Endodermal cell (in vitro differentiated cells): ENCODE results near the gene TRDN. TPM values are rescaled to one million over a fixed set of nuclear protein-coding genes. Genes with fewer than 3 reads are reported as not detected.

Experiments
- DNase-seq: peaks from one replicate; pipeline ENCODE4 v3.0.0-alpha.2; 2017
- H3K27ac ChIP-seq: 2 replicates; pipeline ENCODE4 v1.5.1; 2013; ENCODE audit warnings: mild to moderate bottlenecking, low read depth, low read length, moderate library complexity
- H3K27me3 ChIP-seq: 2 replicates; pipeline ENCODE4 v1.6.1; 2013; ENCODE audit warnings: mild to moderate bottlenecking, low read length, moderate library complexity; ENCODE audit not compliant: insufficient read depth, control insufficient read depth, poor library complexity, severe bottlenecking
- H3K36me3 ChIP-seq: 2 replicates; pipeline ENCODE4 v1.7.0; 2013; ENCODE audit warnings: mild to moderate bottlenecking, low read length, moderate library complexity; ENCODE audit not compliant: control insufficient read depth, insufficient read depth
- H3K4me1 ChIP-seq: one replicate; pipeline ENCODE4 v1.7.0; 2013; ENCODE audit warnings: low read length; ENCODE audit not compliant: control insufficient read depth, insufficient read depth
- H3K4me3 ChIP-seq: 2 replicates; pipeline ENCODE4 v1.5.1; 2013; ENCODE audit warnings: mild to moderate bottlenecking, low read length, moderate library complexity
- H3K9ac ChIP-seq: 2 replicates; pipeline ENCODE4 v1.6.1; 2013; ENCODE audit warnings: mild to moderate bottlenecking, low read length, moderate library complexity; ENCODE audit not compliant: poor library complexity, severe bottlenecking; ENCODE audit errors: extremely low read depth
- H3K9me3 ChIP-seq: 2 replicates; pipeline ENCODE4 v1.6.1; 2013; ENCODE audit warnings: mild to moderate bottlenecking, low read length, moderate library complexity; ENCODE audit not compliant: control insufficient read depth
- H3K27ac Mint-ChIP-seq: 2 replicates; pipeline ENCODE4 v1.8.0; 2020; ENCODE audit warnings: mixed read lengths
- H3K27me3 Mint-ChIP-seq: 2 replicates; pipeline ENCODE4 v1.8.0; 2021; ENCODE audit warnings: mild to moderate bottlenecking, mixed read lengths; ENCODE audit not compliant: insufficient read depth
- H3K36me3 Mint-ChIP-seq: 2 replicates; pipeline ENCODE4 v1.8.0; 2020; ENCODE audit warnings: low read depth, mixed read lengths
- H3K4me1 Mint-ChIP-seq: 2 replicates; pipeline ENCODE4 v1.8.0; 2020; ENCODE audit warnings: mixed read lengths
- H3K4me3 Mint-ChIP-seq: 2 replicates; pipeline ENCODE4 v1.8.0; 2020; ENCODE audit warnings: mild to moderate bottlenecking, moderate library complexity, mixed read lengths
- H3K9me3 Mint-ChIP-seq: 2 replicates; pipeline ENCODE4 v1.8.0; 2020; ENCODE audit warnings: mild to moderate bottlenecking, mixed read lengths
- CTCF ChIP-seq: fragments of 200-600 bp; sonication (generic); conservative IDR thresholded peaks from 2 replicates; pipeline ENCODE4 v1.5.0; 2021; ENCODE audit warnings: antibody characterized with exemption, mild to moderate bottlenecking
- WGBS, 2 experiments: methylation state at CpG; one replicate each; pipeline versions ENCODE4 v1.1.5 to v1.1.7; 2013; ENCODE audit warnings: missing lambda C conversion rate in 2 of 2, mixed read lengths in 1 of 2; ENCODE audit not compliant: insufficient coverage in 1 of 2, insufficient read length in 1 of 2; 5-methylcytosine and 5-hydroxymethylcytosine counted together
- total RNA-seq, 2 donors: library from RNA; stranded (reverse); fragmentation: NEBNext Ultra II Directional in 1 of 2; extraction: Animal tissue kit (Norgen Biotek cat#: 25700) in 1 of 2; gene quantifications; 2 replicates in 1 of 2; 3 replicates in 1 of 2; pipeline ENCODE4 v1.2.1, GENCODE V29; 2021

TRDN gene
- total RNA-seq, 2 donors from 2014 or later, result 74.4 to 136 TPM

GRCh38 chr6:123520217-123520616 lies 116.5 kb downstream of the TRDN start:
- 91 to 100% methylated on average over 3 of the region's 3 CpGs for WGBS, 2 experiments

GRCh38 chr6:123519189-123519505 lies 117.6 kb downstream of the TRDN start:
- Histone ChIP-seq H3K27ac (no peak overlapping the region), H3K9ac (no peak overlapping the region), H3K9me3 (no peaks in the 10 kb centered on the region), H3K27me3 (no peaks in the 10 kb centered on the region), H3K4me1 (peaks cover 5% of the 10 kb centered on the region), H3K36me3 (peaks cover 32% of the 10 kb centered on the region), H3K4me3 (no peak overlapping the region)
- Mint-ChIP-seq H3K27me3 (no peaks in the 10 kb centered on the region), H3K36me3 (peaks cover 31% of the 10 kb centered on the region), H3K27ac (no peak overlapping the region), H3K4me3 (no peak overlapping the region), H3K4me1 (peaks cover 24% of the 10 kb centered on the region), H3K9me3 (no peaks in the 10 kb centered on the region)
- TF ChIP-seq CTCF, result no peak
- DNase-seq, result no peak

More at GRCh38 chr6:123520217-123520616, 116.5 kb downstream of the TRDN start:
- H3K27ac ChIP-seq, result no peak overlapping the region
- H3K27me3 Mint-ChIP-seq, result no peaks in the 10 kb centered on the region
- H3K27me3 ChIP-seq, result no peaks in the 10 kb centered on the region
- DNase-seq, result no peak
- H3K4me1 Mint-ChIP-seq, result peaks cover 22% of the 10 kb centered on the region
- H3K4me3 Mint-ChIP-seq, result no peak overlapping the region
- H3K36me3 Mint-ChIP-seq, result peaks cover 28% of the 10 kb centered on the region
- H3K27ac Mint-ChIP-seq, result no peak overlapping the region
- no peaks in the 10 kb centered on the region for H3K9me3 Mint-ChIP-seq
- TF ChIP-seq CTCF, result no peak
- no peaks in the 10 kb centered on the region for H3K9me3 ChIP-seq
- no peak overlapping the region for H3K9ac ChIP-seq
- peaks cover 5% of the 10 kb centered on the region for H3K4me1 ChIP-seq
- H3K4me3 ChIP-seq, result no peak overlapping the region
- H3K36me3 ChIP-seq, result peaks cover 35% of the 10 kb centered on the region

- H3K27ac ChIP-seq, result no peak overlapping the region
- H3K4me3 Mint-ChIP-seq, result no peak overlapping the region
- no peak overlapping the region for H3K4me3 ChIP-seq
- no peaks in the 10 kb centered on the region for H3K9me3 Mint-ChIP-seq
- peaks cover 1% of the 10 kb centered on the region for H3K4me1 ChIP-seq
- no peak overlapping the region for H3K9ac ChIP-seq
- H3K27ac Mint-ChIP-seq, result no peak overlapping the region
- no peak for TF ChIP-seq CTCF
- peaks cover 37% of the 10 kb centered on the region for H3K36me3 ChIP-seq
- H3K27me3 ChIP-seq, result no peaks in the 10 kb centered on the region
- 80 to 87% methylated on average over 5 of the region's 5 CpGs for WGBS, 2 experiments
- no peaks in the 10 kb centered on the region for H3K27me3 Mint-ChIP-seq
- no peaks in the 10 kb centered on the region for H3K9me3 ChIP-seq
- H3K4me1 Mint-ChIP-seq, result peaks cover 19% of the 10 kb centered on the region
- DNase-seq, result no peak
- H3K36me3 Mint-ChIP-seq, result peaks cover 36% of the 10 kb centered on the region
Observed at GRCh38 chr6:123518441-123519188, 118.1 kb downstream of the TRDN start.
